AG08395 (cell line): ENCODE results near the gene LPCAT1.
"Not testable (repeated sequence)": the region's sequence is repeated elsewhere in the genome, so short reads cannot be mapped to it uniquely, and the experiment has no call there.

ENCODE experiments used
- DNase-seq: peaks from one replicate; pipeline ENCODE4 v3.0.0; 2012; ENCODE audit warnings: mixed read lengths, low spot score

The LPCAT1 gene

GRCh38 chr5:1424716-1425115 is 99.0 kb downstream of the LPCAT1 start:
- DNase-seq = no peak

DNA sequence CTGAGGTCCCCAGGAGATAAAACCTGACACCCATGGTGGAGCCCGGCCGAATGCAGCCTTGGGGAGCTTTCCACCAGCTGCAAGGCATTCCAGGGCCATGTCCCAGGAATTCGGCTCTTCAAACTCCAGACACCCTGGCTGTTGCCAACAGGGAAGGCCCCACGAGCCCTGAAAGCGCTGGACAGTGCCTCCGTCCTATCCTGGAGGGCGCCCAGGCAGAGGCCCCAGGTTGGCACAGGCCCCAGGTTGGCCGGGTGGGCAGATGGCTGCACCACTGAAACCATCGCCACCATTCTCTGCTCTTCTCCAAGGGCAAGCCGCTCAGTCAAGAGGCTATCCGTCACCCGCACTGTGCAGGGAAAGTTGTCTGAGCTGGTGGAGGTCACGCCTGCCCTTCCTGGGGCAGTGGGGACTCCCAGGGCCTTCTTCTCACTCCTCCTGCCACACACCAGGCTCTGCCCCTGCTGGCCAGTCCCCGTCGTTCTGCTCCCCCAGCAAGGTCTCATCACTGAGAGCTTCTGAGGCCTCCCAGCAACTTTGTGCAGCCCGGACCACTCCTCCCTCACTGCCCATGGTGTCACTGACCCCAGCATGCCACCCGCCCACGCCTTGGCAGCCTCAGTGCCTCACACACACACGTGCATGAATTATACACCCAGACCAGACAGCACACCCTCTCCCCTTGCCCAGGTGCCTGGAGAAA is 99.7 kb downstream of the LPCAT1 start:
- DNase-seq = no peak

- not testable (repeated sequence) for DNase-seq
These were observed 101.2 kb downstream of the LPCAT1 start for GRCh38 chr5:1422522-1422921.

- no peak for DNase-seq
These were observed 102.0 kb downstream of the LPCAT1 start for GRCh38 chr5:1421521-1422341.

GRCh38 chr5:1420211-1421195 is 103.3 kb downstream of the LPCAT1 start:
- no peak for DNase-seq

GRCh38 chr5:1419476-1420210 is 104.1 kb downstream of the LPCAT1 start:
- no peak for DNase-seq

- no peak for DNase-seq
These were observed 104.9 kb downstream of the LPCAT1 start for GRCh38 chr5:1418921-1419280.

DNA sequence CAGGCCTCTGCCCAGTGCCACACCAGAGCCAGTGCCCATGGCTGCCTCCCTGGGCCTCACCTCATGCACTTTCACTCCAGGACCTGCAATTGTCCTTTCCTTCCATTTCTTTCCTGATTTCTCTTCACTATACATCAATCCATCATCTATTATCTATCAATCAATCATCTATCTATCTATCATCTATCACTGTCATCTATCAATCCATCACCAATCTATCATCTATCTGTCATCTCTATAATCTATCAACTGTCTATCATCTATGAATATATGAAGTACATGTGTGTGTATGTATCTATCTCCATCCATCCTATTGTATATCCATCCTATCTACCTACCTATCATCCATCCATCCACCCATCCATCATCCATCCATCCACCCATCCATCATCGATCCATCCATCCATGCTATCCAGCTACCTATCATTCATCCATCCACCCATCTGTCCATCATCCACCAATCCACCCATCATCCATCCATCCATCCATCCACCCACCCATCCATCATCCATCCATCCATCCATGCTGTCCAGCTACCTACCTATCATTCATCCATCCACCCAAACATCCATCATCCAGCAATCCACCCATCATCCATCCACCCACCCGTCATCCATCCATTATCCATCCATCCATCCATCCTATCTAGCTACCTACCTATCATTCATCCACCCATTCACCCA is 105.4 kb downstream of the LPCAT1 start:
- DNase-seq = no peak

DNA sequence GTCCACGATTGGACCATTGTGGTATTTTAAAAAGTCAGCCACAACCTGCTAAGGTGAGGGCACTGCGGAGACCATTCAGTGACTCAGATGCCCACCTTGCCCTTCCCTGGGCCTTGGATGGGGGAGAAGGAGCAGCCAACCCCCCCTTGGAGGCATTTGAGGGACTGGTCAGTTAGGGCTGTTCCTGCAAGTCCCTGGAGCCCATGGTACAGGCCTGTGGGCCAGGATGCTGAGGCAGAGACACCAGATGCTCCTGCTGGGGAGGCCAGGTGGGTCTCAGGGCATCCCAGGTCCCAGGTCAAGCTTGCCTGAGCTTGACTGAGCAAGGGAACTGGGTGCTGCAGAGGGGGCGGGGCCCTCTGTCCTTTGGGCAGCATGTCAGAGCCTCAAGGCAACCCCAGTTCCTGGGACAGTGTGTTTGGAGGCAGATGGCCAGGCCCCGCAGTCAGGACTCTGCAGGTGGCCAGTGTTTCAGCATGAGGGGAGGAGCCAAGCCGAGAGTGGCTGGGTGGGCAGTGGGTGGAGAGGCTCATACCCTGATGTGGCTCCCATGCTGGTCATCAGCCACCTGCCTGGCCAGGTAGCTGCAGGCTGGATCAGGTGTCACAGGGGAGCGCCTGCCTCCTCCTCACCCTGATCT is 106.1 kb downstream of the LPCAT1 start:
- DNase-seq = no peak

DNA sequence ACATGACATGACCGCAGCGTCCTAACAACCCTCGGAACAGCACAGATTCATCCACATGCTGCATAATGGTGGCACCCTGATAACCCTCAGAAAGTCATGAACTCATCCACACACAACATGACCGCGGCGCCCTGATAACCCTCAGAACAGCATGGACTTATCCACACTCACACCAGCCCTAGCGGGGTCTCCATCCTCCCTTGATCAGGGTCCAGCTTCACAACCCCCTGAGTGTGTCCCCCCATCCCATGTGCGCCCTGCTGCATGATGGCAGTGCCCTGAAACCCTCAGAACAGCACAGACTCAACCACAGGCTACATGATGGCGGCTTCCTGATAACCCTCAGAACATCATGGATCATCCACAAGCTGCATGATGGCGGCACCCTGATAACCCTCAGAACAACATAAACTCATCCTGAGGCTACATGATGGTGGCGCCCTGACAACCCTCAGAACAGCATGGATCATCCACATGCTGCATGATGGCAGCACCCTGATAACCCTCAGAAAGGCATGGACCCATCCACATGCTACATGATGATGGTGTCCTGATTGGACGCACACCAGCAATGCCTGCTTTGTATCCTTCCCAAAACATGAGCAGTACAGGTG is 106.8 kb downstream of the LPCAT1 start:
- no peak for DNase-seq

DNA sequence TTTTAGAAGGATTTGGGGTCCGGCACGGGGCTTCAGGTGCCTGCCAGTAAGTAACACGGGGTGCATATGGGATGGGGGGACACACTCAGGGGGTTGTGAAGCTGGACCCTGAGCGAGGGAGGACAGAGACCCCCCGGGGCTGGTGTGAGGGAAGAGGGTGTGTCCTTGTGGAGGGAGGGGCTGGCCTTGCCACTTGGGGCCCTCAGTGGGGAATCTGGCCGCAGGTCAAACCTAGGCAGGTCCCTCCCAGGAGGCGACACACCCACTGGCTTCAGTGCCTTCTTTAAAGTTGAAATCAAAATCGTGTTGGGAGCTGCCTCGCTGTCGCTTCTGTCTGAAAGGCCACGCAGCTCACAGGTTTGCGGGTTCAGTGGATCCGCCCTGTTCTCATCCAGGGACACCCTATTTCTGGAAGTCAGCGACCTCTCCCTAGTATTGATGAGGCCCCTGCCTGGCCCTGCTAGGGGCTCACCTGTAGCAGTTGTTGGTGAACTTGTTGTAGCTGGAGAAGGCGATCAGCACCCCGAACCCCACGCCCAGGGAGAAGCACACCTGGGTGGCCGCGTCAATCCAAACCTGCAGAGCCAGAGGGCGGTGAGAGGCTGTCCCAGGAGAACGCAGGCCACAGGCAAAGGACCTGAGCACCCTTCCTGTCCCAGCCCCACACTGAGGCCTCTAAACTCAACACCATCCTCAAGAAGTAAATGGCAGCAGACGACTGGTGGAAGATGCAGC is 108.0 kb downstream of the LPCAT1 start:
- DNase-seq = no peak

GRCh38 chr5:1415059-1415425 is 108.7 kb downstream of the LPCAT1 start:
- no peak for DNase-seq

DNA sequence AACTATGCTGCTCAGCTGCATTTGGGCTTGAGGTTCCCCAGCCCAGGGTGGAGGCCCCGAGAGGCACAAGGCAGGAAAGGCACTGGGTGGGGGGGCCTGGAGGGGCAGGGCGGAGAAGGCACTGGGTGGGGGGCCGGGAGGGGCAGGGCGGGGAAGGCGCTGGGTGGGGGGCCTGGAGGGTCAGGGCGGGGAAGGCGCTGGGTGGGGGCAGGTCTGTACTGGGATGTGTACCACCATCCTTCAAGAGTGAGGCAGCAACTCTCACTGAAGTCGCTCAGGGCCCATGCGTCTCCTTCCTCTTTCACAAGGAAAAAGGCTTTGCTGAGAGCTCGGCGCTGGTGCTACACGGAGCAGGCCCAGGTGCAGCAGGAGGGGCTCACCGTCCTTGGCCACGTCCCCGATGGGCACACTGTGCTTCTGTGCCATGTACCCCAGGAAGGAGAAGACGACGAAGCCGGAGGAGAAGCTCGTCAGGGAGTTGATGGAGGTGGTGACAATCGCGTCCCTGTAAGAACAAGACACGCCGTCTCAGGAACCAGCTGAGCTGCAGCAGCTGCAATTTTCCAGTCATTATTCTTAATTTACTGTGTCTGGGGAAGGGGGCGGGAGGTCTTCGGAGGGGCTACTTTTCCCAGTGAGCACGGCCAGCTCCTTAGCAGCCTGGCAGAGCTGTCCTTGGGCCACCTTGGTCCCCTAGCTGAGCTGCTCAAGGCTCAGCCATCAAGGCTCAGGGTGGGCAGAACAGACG is 109.3 kb downstream of the LPCAT1 start:
- DNase-seq = no peak

DNA sequence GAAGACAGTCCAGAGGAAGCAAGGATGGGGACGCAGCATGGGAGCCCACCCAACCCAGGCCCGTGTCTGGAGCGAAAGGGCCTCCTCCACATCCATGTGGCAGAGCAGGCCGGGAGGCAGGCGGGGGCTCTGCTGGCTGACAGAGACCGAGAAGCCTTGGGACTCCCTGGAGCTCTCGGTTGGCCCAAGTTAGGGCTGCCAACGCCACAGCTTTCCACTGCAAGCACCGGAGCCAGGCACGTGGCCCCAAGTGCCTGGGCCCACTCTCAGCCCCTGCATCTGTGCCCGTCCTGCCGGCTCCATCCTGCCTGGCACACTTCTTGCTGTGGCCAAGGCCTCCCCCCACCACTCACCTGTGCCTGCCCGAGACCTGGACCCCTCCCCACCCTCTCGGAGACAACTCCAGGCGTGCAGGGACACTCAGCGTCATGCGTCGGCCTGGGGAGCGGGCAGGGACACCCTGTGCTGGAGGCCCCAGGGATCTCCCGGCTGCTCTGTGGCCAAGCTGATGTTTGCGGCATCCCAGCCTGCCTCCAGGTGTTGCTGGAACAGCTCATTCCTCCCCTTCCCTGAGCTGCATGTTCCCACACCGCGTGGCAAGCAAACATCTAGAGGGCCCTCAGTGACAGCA is 110.0 kb downstream of the LPCAT1 start:
- DNase-seq = no peak

DNA sequence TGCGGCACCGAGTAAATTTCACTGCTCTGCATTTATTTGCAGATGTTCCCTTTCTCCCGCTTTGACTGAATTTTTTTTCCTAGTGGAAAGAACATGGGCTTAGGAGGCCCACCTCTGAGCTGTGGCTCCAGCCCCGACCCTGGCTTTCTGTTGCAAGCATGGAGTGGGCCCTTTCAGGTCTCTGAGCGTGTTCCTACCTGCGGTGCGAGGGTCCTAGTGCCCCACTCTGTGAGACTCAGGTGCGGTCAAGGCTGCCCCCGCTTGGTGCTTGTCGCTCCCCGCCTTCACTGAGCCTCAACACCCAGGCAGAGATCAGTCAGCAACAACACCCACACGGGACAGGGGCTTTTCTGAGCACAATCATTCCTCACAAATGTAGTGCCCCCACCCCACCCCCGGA is 110.5 kb downstream of the LPCAT1 start:
- DNase-seq = no peak

- DNase-seq = no peak
These were observed 111.1 kb downstream of the LPCAT1 start for GRCh38 chr5:1412621-1413020.

GRCh38 chr5:1412163-1412562 is 111.6 kb downstream of the LPCAT1 start:
- no peak for DNase-seq
